ENCODE data around the gene DLG2. TPM values are rescaled to one million over a fixed set of nuclear protein-coding genes. Genes with fewer than 3 reads are reported as not detected.
A peak's percentile ranks its signal among the peaks of the same experiment; 100 is the strongest.

DLG2 gene
- total RNA-seq, 1 donor from 2014 or later = 2.4 TPM

GRCh38 chr11:85040166-85040565 lies 587.0 kb downstream of the DLG2 start:
- Mint-ChIP-seq H3K36me3 (ENCODE audit: insufficient read depth) (no peaks in the 10 kb centered on the region), H3K9me3 (ENCODE audit: low read depth) (no peaks in the 10 kb centered on the region), H3K27me3 (no peaks in the 10 kb centered on the region), H3K27ac (no peak overlapping the region), H3K4me1 (ENCODE audit: low read depth) (peaks cover 27% of the 10 kb centered on the region), H3K4me3 (ENCODE audit: low read depth) (no peak overlapping the region)
- DNase-seq (ENCODE audit: low spot score, unreplicated experiment) = no peak
- TF ChIP-seq CTCF (IDR thresholded peaks at IDR 0.05; ENCODE audit: unreplicated experiment) = no peak

GRCh38 chr11:85029964-85030363 lies 597.2 kb downstream of the DLG2 start:
- Mint-ChIP-seq H3K4me1 (ENCODE audit: low read depth) (no peaks in the 10 kb centered on the region), H3K36me3 (ENCODE audit: insufficient read depth) (no peaks in the 10 kb centered on the region), H3K4me3 (ENCODE audit: low read depth) (no peak overlapping the region), H3K27me3 (no peaks in the 10 kb centered on the region), H3K27ac (peak overlapping the region; percentile 11), H3K9me3 (ENCODE audit: low read depth) (no peaks in the 10 kb centered on the region)
- TF ChIP-seq CTCF (IDR thresholded peaks at IDR 0.05; ENCODE audit: unreplicated experiment) = no peak
- no peak for DNase-seq (ENCODE audit: low spot score, unreplicated experiment)

- H3K4me1 Mint-ChIP-seq (ENCODE audit: low read depth) = no peaks in the 10 kb centered on the region
- TF ChIP-seq CTCF (IDR thresholded peaks at IDR 0.05; ENCODE audit: unreplicated experiment) = no peak
- H3K9me3 Mint-ChIP-seq (ENCODE audit: low read depth) = no peaks in the 10 kb centered on the region
- DNase-seq (ENCODE audit: low spot score, unreplicated experiment) = no peak
- no peak overlapping the region for H3K4me3 Mint-ChIP-seq (ENCODE audit: low read depth)
- H3K36me3 Mint-ChIP-seq (ENCODE audit: insufficient read depth) = no peaks in the 10 kb centered on the region
- no peak overlapping the region for H3K27ac Mint-ChIP-seq
- H3K27me3 Mint-ChIP-seq = no peaks in the 10 kb centered on the region
Measured at GRCh38 chr11:85028329-85029101, 598.6 kb downstream of the DLG2 start.

GRCh38 chr11:85027346-85027745 lies 599.8 kb downstream of the DLG2 start:
- no peaks in the 10 kb centered on the region for H3K4me1 Mint-ChIP-seq (ENCODE audit: low read depth)
- H3K4me3 Mint-ChIP-seq (ENCODE audit: low read depth) = no peak overlapping the region
- H3K27me3 Mint-ChIP-seq = no peaks in the 10 kb centered on the region
- TF ChIP-seq CTCF (IDR thresholded peaks at IDR 0.05; ENCODE audit: unreplicated experiment) = no peak
- no peak overlapping the region for H3K27ac Mint-ChIP-seq
- H3K36me3 Mint-ChIP-seq (ENCODE audit: insufficient read depth) = no peaks in the 10 kb centered on the region
- no peak for DNase-seq (ENCODE audit: low spot score, unreplicated experiment)
- no peaks in the 10 kb centered on the region for H3K9me3 Mint-ChIP-seq (ENCODE audit: low read depth)

GRCh38 chr11:85021058-85021457 lies 606.1 kb downstream of the DLG2 start:
- DNase-seq (ENCODE audit: low spot score, unreplicated experiment) = no peak
- no peaks in the 10 kb centered on the region for H3K36me3 Mint-ChIP-seq (ENCODE audit: insufficient read depth)
- no peak overlapping the region for H3K4me3 Mint-ChIP-seq (ENCODE audit: low read depth)
- H3K27ac Mint-ChIP-seq = no peak overlapping the region
- no peaks in the 10 kb centered on the region for H3K27me3 Mint-ChIP-seq
- H3K4me1 Mint-ChIP-seq (ENCODE audit: low read depth) = no peaks in the 10 kb centered on the region
- H3K9me3 Mint-ChIP-seq (ENCODE audit: low read depth) = no peaks in the 10 kb centered on the region
- TF ChIP-seq CTCF (IDR thresholded peaks at IDR 0.05; ENCODE audit: unreplicated experiment) = no peak
